CD4-positive, alpha-beta T cell treated with Interleukin-2 at 100 ng/mL for 4 hours (primary cell): ENCODE results near the gene MCM9.

Experiments used
- DNase-seq: peaks from one replicate; pipeline ENCODE4 v3.0.0-alpha.2; 2020; ENCODE audit warnings: low spot score

MCM9 gene

DNA sequence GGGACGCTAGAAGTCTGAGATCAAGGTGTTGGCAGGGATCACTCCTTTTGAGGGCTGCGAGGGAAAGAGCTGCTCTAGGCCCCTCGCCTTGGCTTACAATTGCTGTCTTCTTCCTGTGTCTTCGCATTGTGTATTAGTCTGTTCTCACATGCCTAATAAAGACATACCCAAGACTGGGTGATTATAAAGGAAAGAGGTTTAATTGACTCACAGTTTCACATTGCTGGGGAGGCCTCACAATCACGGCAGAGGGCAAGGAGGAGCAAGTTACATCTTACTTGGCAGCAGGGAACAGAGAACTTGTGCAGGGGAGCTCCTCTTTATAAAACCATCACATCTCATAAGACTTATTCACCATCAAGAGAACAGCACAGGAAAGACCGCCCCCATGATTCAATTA is 143.5 kb downstream of the MCM9 start:
- no peak for DNase-seq

DNA sequence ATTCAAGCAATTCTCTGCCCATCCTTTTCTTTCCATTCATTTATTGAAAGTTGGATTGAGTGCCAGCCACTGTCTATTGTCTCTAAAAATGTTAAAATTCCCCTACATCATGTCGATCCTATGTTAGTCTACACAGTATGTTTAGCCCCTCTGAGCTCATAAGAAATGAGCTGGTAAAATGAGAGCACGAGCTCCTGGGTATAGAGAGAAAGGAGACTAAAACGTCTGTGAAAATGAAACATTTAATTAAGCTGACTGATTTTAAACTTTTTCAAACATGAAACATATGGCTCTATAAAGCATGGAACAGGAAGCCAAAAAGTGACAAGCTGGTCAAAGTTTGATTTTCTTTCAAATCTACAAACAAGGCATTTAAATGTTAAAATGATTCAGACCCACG is 145.0 kb downstream of the MCM9 start:
- DNase-seq = no peak

DNA sequence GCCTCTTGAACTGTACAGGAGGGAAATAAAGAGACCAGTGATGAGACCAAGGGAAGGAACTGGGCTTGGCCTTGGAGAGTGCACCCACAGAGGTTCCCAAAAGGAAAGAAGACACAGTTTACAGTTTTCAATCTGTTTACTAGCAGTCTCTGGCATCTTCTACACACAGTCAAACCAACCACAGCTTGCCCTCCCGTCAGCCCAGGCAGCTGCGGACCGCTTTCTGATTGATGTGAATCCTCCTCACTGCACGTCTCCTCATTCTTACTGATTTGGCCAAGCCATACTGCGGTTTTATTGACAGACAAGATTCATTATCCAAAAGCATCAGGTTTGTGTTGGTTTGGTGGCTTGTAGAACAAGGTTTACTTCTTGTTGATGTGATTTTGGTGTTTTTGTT is 145.5 kb downstream of the MCM9 start:
- no peak for DNase-seq

GRCh38 chr6:118788702-118789101 is 146.3 kb downstream of the MCM9 start:
- no peak for DNase-seq

GRCh38 chr6:118787724-118788423 is 147.1 kb downstream of the MCM9 start:
- peak; percentile 42 for DNase-seq

- DNase-seq = no peak
Observed at GRCh38 chr6:118786596-118787453, 148.1 kb downstream of the MCM9 start.

- DNase-seq = no peak
Observed at GRCh38 chr6:118785601-118786000, 149.4 kb downstream of the MCM9 start.

DNA sequence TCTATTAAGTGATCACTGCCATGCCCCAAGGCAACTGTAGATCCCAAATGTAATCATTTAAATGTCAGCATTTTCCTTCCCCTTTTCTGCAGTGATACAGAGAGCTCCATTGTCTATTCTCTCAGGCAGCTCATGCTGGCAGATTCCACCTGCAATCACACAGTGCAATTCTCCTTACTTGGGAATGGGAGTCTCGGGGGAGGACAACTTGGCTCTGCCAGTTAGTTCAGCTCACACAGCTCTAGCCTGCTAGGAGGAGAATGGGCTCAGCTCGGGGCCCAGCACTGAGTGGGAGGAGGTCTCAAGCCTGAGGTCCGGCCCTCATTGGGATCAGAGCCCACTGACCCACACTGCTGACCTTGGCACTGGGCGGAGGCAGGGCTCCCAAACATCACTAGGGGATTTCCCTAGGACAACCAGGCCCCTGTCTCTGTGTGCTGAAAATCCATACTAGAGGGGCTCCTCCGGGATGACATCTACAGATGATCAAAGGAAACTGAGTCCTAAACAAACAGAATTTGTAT is 150.3 kb downstream of the MCM9 start:
- no peak for DNase-seq

DNA sequence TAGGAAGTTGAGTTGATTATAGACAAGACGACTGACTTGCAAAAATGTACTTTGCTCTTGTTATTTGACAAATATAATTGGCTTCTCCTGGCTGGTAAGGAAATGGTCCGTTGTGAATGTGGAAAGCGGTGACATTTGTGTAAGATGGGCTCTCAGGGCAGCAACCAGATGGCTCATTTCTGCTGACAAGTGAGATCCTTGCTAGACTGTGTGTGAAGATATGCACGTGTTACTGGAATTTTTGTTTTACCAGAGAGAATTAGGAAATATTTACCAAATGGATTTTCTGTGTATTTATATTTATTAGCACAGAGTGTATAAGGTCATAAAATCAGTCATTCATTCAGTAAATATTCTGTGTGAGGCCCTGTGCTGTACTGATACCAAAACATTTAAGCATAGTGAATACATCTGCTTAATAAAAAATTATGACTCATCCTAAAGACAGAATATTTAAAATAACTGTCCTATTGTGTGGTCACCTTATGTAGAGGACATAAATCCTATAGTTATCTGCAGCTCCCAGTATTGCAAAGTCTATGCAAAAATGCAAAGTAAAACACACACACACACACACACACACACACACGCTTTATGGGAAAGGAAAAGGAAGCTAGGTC is 150.9 kb downstream of the MCM9 start:
- DNase-seq = no peak

- no peak for DNase-seq
Observed at GRCh38 chr6:118782651-118783050, 152.3 kb downstream of the MCM9 start.

GRCh38 chr6:118781897-118782296 is 153.1 kb downstream of the MCM9 start:
- no peak for DNase-seq

- DNase-seq = no peak
Observed at GRCh38 chr6:118780668-118781067, 154.3 kb downstream of the MCM9 start.

GRCh38 chr6:118776607-118777549 is 158.1 kb downstream of the MCM9 start:
- peak; percentile 84 for DNase-seq

DNA sequence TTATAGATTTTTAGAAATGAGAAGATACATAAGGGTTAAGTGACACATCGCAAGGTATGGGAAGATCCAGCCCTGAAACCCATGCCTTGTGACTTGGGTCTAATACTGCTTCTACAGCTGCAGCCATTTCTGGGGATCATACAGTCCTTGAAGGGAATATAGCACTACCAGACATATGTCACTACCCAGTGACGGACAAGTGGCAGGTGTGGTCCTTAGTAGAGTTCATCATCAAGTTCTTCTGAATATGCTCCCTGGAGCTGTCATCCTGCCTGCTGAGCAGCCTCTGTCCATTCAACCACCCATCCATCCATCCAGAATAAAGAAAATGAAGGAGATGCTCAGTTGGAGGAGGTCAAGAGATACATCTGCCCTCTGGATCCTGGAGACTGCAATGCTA is 159.6 kb downstream of the MCM9 start:
- DNase-seq = no peak

DNA sequence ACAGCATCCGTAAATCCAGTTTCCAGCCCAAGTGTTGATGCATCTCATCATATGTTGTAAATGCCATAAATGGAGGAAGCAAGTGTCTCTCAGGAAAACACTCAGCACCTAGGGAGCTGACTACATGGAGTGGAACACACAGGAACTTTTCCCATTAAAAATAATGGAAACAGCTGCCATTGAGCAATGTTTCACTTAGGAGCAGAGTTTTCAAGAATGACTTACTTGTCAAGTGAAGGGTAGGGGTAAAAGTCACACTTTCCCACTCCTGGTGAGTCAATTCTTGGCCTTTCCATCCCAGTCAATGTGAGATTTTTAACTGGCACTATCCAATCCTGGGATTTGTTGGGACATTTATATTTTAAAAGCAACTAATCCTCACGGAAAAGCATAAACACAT is 160.4 kb downstream of the MCM9 start:
- DNase-seq = no peak

DNA sequence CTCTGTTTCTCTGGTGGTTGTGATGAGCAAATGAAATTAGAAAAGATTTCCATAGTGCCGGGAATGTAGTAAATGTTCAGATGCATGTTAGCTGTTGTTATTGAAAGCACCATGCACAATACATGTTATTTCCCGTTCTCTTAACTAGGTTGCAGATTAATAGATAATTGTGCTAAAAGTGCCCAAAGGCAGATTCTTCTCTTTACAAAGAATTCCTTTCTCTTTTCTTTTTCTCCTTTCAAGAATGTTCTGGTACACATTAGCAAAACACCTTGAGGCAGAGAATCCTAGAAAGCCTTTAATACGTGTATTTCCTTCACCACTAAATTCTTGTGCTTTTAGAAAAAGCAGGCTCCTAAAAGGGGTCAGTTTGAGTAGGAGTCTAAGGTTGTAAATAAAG is 162.1 kb downstream of the MCM9 start:
- DNase-seq = no peak

GRCh38 chr6:118771253-118771652 is 163.7 kb downstream of the MCM9 start:
- DNase-seq = no peak

- no peak for DNase-seq
Observed at GRCh38 chr6:118770835-118771234, 164.1 kb downstream of the MCM9 start.

DNA sequence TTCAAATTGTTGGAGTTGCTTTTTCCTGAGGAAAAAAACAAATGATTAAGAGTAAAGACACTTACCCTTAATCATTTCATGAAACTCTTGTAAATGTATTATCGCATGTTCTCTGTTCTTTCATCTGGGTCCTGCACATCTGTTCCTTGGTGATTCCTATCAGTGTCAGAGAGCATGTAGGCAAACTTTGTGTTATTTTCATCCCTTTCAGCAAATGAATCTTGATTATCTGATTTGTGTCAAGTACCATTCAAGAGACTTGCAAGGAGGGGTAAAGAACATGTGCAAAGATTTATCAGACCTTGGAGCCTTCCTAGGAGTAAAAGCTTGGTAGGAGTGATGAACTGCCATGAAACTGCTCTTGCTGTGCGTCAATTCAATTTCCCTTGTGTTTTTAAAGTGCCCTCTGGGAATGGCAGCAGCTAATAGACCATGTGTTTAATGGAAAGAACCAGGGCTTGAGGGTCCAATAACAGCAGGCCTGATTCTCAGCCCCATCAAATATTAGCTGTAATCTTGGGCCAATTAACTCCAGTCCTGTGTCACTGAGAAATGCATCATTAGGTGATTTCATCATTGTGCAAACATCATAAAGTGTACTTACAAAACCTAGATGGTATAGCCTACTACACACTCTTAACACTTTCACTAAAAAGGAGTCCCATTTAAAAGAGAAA is 164.7 kb downstream of the MCM9 start:
- no peak for DNase-seq

DNA sequence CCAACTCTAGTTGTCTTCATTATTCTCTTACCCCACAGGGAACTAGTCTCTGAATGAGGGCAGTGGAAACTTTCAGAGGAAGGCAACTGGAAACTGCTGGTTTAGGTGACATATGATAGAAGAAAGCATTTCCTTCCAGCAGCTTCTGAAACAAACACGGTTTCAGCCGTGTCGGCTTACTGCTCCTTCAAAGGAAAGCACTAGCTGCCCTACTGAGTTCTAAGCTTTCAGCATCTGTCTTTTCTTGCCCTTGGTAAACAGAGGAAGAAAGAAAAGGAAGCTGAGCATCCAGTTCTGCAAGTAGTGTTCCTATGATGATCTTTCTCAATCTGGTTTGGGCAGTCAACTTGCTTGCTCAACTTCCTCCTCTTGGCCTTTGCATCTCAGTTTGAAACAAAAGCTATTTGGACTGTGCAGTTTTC is 166.0 kb downstream of the MCM9 start:
- DNase-seq = peak; percentile 14

GRCh38 chr6:118768441-118768840 is 166.5 kb downstream of the MCM9 start:
- no peak for DNase-seq
